ENCODE measurements around the gene PCBP3. TPM values are rescaled to one million over a fixed set of nuclear protein-coding genes. Genes with fewer than 3 reads are reported as not detected.

Gene PCBP3
- total and polyA plus RNA-seq, 2 of the 13 experiments (the other 11 are each of a cell fraction or from before 2014, with no cell fraction given): not detected

DNA sequence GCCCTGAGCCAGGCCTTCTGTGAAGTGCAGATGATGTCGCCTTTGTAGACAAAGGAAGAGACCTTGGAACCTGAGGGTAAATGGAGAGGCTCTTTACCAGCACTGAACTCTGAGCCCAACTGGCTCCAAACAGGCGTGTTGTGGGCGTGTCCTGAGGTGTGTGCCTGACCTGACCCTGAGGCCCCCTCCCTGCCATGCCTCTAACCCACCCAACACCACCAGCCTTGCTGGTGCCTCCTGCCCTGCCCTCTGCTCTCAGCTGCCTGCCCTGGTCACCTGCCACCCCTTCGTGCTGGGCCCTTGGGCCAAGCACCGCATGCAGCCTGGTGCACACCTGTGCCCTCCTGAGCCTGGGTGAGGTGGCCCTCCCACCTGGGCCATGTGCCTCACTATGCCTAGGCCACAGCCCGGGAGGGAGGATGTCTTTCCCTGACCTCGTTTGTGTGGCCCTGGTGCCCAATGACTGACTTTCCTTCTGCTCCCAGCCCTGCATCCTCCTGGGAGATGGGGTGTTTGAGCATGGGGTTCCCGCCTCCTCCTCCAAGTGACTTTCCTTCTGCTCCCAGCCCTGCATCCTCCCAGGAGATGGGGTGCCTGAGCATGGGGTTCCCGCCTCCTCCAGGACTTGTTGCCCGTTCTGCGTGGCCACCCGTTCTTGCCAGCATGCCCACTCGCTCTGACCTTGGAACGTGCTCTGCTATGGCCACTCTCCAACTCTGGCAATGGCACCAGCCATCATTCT, 157.0 kb downstream of the PCBP3 start (continued):
- TF ChIP-seq ASH2L (IDR thresholded peaks at IDR 0.05; ENCODE audit: insufficient read length, low read depth, low read length): no peak
- no peak for TF ChIP-seq LCORL (IDR thresholded peaks at IDR 0.05)
- no peak for TF ChIP-seq LCORL (CRISPR knock-in tag; IDR thresholded peaks at IDR 0.05)
- TF ChIP-seq ZNF430 (CRISPR knock-in tag; IDR thresholded peaks at IDR 0.05): no peak
- TF ChIP-seq ATRX (CRISPR knock-in tag; IDR thresholded peaks at IDR 0.05; ENCODE audit: borderline replicate concordance): no peak
- TF ChIP-seq, protein P1, sequence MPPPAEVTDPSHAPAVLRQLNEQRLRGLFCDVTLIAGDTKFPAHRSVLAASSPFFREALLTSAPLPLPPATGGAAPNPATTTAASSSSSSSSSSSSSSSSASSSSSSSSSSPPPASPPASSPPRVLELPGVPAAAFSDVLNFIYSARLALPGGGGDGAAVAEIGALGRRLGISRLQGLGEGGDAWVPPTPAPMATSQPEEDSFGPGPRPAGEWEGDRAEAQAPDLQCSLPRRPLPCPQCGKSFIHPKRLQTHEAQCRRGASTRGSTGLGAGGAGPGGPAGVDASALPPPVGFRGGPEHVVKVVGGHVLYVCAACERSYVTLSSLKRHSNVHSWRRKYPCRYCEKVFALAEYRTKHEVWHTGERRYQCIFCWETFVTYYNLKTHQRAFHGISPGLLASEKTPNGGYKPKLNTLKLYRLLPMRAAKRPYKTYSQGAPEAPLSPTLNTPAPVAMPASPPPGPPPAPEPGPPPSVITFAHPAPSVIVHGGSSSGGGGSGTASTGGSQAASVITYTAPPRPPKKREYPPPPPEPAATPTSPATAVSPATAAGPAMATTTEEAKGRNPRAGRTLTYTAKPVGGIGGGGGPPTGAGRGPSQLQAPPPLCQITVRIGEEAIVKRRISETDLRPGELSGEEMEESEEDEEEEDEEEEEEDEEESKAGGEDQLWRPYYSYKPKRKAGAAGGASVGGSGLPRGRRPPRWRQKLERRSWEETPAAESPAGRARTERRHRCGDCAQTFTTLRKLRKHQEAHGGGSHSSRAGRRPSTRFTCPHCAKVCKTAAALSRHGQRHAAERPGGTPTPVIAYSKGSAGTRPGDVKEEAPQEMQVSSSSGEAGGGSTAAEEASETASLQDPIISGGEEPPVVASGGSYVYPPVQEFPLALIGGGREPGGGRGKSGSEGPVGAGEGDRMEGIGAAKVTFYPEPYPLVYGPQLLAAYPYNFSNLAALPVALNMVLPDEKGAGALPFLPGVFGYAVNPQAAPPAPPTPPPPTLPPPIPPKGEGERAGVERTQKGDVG (CRISPR knock-in tag; IDR thresholded peaks at IDR 0.05; ENCODE audit: borderline replicate concordance): no peak
- TF ChIP-seq KDM6A (CRISPR knock-in tag; IDR thresholded peaks at IDR 0.05; ENCODE audit: low read depth): 0 out of 2 replicates have a peak, but pooled peaks have one; percentile 17
- TF ChIP-seq TOPORS (CRISPR knock-in tag; IDR thresholded peaks at IDR 0.05): no peak
- TF ChIP-seq NFYC (CRISPR knock-in tag; IDR thresholded peaks at IDR 0.05): no peak
- TF ChIP-seq, protein P2, sequence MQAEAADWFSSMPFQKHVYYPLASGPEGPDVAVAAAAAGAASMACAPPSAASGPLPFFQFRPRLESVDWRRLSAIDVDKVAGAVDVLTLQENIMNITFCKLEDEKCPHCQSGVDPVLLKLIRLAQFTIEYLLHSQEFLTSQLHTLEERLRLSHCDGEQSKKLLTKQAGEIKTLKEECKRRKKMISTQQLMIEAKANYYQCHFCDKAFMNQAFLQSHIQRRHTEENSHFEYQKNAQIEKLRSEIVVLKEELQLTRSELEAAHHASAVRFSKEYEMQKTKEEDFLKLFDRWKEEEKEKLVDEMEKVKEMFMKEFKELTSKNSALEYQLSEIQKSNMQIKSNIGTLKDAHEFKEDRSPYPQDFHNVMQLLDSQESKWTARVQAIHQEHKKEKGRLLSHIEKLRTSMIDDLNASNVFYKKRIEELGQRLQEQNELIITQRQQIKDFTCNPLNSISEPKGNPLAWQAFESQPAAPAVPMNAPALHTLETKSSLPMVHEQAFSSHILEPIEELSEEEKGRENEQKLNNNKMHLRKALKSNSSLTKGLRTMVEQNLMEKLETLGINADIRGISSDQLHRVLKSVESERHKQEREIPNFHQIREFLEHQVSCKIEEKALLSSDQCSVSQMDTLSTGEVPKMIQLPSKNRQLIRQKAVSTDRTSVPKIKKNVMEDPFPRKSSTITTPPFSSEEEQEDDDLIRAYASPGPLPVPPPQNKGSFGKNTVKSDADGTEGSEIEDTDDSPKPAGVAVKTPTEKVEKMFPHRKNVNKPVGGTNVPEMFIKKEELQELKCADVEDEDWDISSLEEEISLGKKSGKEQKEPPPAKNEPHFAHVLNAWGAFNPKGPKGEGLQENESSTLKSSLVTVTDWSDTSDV (CRISPR knock-in tag; IDR thresholded peaks at IDR 0.05): no peak
- TF ChIP-seq, protein P3, sequence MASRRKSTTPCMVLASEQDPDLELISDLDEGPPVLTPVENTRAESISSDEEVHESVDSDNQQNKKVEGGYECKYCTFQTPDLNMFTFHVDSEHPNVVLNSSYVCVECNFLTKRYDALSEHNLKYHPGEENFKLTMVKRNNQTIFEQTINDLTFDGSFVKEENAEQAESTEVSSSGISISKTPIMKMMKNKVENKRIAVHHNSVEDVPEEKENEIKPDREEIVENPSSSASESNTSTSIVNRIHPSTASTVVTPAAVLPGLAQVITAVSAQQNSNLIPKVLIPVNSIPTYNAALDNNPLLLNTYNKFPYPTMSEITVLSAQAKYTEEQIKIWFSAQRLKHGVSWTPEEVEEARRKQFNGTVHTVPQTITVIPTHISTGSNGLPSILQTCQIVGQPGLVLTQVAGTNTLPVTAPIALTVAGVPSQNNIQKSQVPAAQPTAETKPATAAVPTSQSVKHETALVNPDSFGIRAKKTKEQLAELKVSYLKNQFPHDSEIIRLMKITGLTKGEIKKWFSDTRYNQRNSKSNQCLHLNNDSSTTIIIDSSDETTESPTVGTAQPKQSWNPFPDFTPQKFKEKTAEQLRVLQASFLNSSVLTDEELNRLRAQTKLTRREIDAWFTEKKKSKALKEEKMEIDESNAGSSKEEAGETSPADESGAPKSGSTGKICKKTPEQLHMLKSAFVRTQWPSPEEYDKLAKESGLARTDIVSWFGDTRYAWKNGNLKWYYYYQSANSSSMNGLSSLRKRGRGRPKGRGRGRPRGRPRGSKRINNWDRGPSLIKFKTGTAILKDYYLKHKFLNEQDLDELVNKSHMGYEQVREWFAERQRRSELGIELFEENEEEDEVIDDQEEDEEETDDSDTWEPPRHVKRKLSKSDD (CRISPR knock-in tag; IDR thresholded peaks at IDR 0.05; ENCODE audit: low read depth): no peak
- TF ChIP-seq HOXA7 (CRISPR knock-in tag; IDR thresholded peaks at IDR 0.05): no peak
- TF ChIP-seq NFATC3 (CRISPR knock-in tag; IDR thresholded peaks at IDR 0.05): no peak
- TF ChIP-seq, protein P4, sequence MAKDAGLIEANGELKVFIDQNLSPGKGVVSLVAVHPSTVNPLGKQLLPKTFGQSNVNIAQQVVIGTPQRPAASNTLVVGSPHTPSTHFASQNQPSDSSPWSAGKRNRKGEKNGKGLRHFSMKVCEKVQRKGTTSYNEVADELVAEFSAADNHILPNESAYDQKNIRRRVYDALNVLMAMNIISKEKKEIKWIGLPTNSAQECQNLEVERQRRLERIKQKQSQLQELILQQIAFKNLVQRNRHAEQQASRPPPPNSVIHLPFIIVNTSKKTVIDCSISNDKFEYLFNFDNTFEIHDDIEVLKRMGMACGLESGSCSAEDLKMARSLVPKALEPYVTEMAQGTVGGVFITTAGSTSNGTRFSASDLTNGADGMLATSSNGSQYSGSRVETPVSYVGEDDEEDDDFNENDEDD (CRISPR knock-in tag; IDR thresholded peaks at IDR 0.05; ENCODE audit: borderline replicate concordance): no peak
- no peak for TF ChIP-seq ZNF296 (CRISPR knock-in tag; conservative IDR thresholded peaks at IDR 0.05)
- TF ChIP-seq, protein P5, sequence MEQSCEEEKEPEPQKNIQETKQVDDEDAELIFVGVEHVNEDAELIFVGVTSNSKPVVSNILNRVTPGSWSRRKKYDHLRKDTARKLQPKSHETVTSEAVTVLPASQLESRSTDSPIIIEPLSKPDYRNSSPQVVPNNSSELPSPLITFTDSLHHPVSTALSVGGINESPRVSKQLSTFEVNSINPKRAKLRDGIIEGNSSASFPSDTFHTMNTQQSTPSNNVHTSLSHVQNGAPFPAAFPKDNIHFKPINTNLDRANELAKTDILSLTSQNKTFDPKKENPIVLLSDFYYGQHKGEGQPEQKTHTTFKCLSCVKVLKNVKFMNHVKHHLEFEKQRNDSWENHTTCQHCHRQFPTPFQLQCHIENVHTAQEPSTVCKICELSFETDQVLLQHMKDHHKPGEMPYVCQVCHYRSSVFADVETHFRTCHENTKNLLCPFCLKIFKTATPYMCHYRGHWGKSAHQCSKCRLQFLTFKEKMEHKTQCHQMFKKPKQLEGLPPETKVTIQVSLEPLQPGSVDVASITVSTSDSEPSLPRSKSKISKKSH (CRISPR knock-in tag; IDR thresholded peaks at IDR 0.05; ENCODE audit: borderline replicate concordance): no peak
- TF ChIP-seq RBM39 (IDR thresholded peaks at IDR 0.05; ENCODE audit: low read depth, low read length, poor library complexity, severe bottlenecking): no peak
- TF ChIP-seq ZNF446 (CRISPR knock-in tag; IDR thresholded peaks at IDR 0.05): no peak

All from HepG2 (cell line).